C4-2B (cell line): ENCODE measurements around the gene CACNB4.

ENCODE experiments used
- CTCF ChIP-seq: fragments of 450-650 bp; conservative IDR thresholded peaks from 2 replicates; pipeline ENCODE4 v1.5.1; 2017; ENCODE audit warnings: mild to moderate bottlenecking
- ZFX ChIP-seq: fragments of 450-650 bp; IDR thresholded peaks from 2 replicates; pipeline ENCODE4 v1.6.1; 2017

GRCh38 chr2:151844211-151844896 lies 254.5 kb downstream of the CACNB4 start:
- no peak for TF ChIP-seq CTCF
- no peak for TF ChIP-seq ZFX
